Measurements from ENCODE around the gene KSR2. TPM values are rescaled to one million over a fixed set of nuclear protein-coding genes. Genes with fewer than 3 reads are reported as not detected.

The KSR2 gene
- total and polyA plus RNA-seq, 3 donors from 2014 or later = 2.4 to 3.8 (median 2.4) TPM

- Histone ChIP-seq H3K36me3 (ENCODE audit: low read depth, missing control alignments) (no peaks in the 10 kb centered on the region), H3K27ac (no peak overlapping the region), H3K27me3 (no peaks in the 10 kb centered on the region), H3K9me3 (no peaks in the 10 kb centered on the region), H3K4me1 (no peaks in the 10 kb centered on the region), H3K4me3 (no peak overlapping the region)
- 63 to 82% methylated on average over 1 of the region's 1 CpG for WGBS, 2 donors
- intact Hi-C loops (cut with DNase I; ENCODE audit: low total_unique reads) = loop anchor here (10.0 kb wide), 1 partner anchor 231 kb away; the partner anchor contains the start of gene NOS1
- TF ChIP-seq CTCF (IDR thresholded peaks at IDR 0.05) (no peak), POLR2A (IDR thresholded peaks at IDR 0.05) (no peak)
- no peak for DNase-seq
Observed at GRCh38 chr12:117595751-117596150, 373.0 kb downstream of the KSR2 start.

GRCh38 chr12:117594481-117594880, 374.3 kb downstream of the KSR2 start:
- no peak for DNase-seq
- H3K9me3 ChIP-seq = no peaks in the 10 kb centered on the region
- WGBS, 2 donors = 36 to 41% methylated on average over 4 of the region's 4 CpGs
- intact Hi-C loops (cut with DNase I; ENCODE audit: low total_unique reads) = loop anchor here (10.0 kb wide), 1 partner anchor 230 kb away; the partner anchor contains the start of gene NOS1
- no peak overlapping the region for H3K27ac ChIP-seq
- no peaks in the 10 kb centered on the region for H3K27me3 ChIP-seq
- H3K4me3 ChIP-seq = no peak overlapping the region
- H3K36me3 ChIP-seq (ENCODE audit: low read depth, missing control alignments) = no peaks in the 10 kb centered on the region
- no peaks in the 10 kb centered on the region for H3K4me1 ChIP-seq
- TF ChIP-seq CTCF (IDR thresholded peaks at IDR 0.05) (no peak), POLR2A (IDR thresholded peaks at IDR 0.05) (no peak)

- 50 to 57% methylated on average over 6 to 7 of the region's 7 CpGs for WGBS, 2 donors
- TF ChIP-seq POLR2A (IDR thresholded peaks at IDR 0.05) = no peak
- TF ChIP-seq CTCF (IDR thresholded peaks at IDR 0.05) = no peak
- no peaks in the 10 kb centered on the region for H3K4me1 ChIP-seq
- no peaks in the 10 kb centered on the region for H3K9me3 ChIP-seq
- no peak overlapping the region for H3K27ac ChIP-seq
- no peaks in the 10 kb centered on the region for H3K36me3 ChIP-seq (ENCODE audit: low read depth, missing control alignments)
- H3K27me3 ChIP-seq = no peaks in the 10 kb centered on the region
- no peak for DNase-seq
- no peak overlapping the region for H3K4me3 ChIP-seq
- intact Hi-C loops (cut with DNase I; ENCODE audit: low total_unique reads) = loop anchor here (10.0 kb wide), 1 partner anchor 229 kb away; the partner anchor contains the start of gene NOS1
Observed at GRCh38 chr12:117593815-117594400, 374.9 kb downstream of the KSR2 start.

GRCh38 chr12:117592588-117593305, 376.0 kb downstream of the KSR2 start:
- H3K36me3 ChIP-seq (ENCODE audit: low read depth, missing control alignments) = no peaks in the 10 kb centered on the region
- intact Hi-C loops (cut with DNase I; ENCODE audit: low total_unique reads) = loop anchor here (10.0 kb wide), 1 partner anchor 228 kb away; the partner anchor contains the start of gene NOS1
- no peak overlapping the region for H3K4me3 ChIP-seq
- no peaks in the 10 kb centered on the region for H3K27me3 ChIP-seq
- WGBS, 2 donors = 46 to 53% methylated on average over 9 of the region's 9 CpGs
- no peaks in the 10 kb centered on the region for H3K4me1 ChIP-seq
- no peaks in the 10 kb centered on the region for H3K9me3 ChIP-seq
- no peak for DNase-seq
- H3K27ac ChIP-seq = no peak overlapping the region
- TF ChIP-seq CTCF (IDR thresholded peaks at IDR 0.05) = no peak
- TF ChIP-seq POLR2A (IDR thresholded peaks at IDR 0.05) = no peak

Measured in testis (tissue), 3 donors.